HepG2 (cell line): ENCODE measurements around the gene PIEZO2. TPM values are rescaled to one million over a fixed set of nuclear protein-coding genes. Genes with fewer than 3 reads are reported as not detected.

Experiments
- BHLHE40 ChIP-seq: IDR thresholded peaks from 2 replicates; pipeline ENCODE4 v1.6.1; 2011; ENCODE audit warnings: low read length, improper control_type of control experiment
- KLF15 ChIP-seq: sonication (generic); formaldehyde crosslinking; IDR thresholded peaks from 2 replicates; pipeline ENCODE4 v1.8.1; 2023; ENCODE audit warnings: borderline replicate concordance, mild to moderate bottlenecking, inconsistent platforms, missing genetic modification reagents, mixed read lengths
- MYNN ChIP-seq: sonication (generic); formaldehyde crosslinking; IDR thresholded peaks from 2 replicates; pipeline ENCODE4 v1.4.0; 2020; ENCODE audit warnings: mild to moderate bottlenecking, low read depth, missing genetic modification reagents
- PCBP2 ChIP-seq: fragments of 200-400 bp; formaldehyde crosslinking; optimal IDR thresholded peaks from 2 replicates; pipeline ENCODE3; 2018; ENCODE audit warnings: low read length, low read depth; ENCODE audit not compliant: poor library complexity, severe bottlenecking
- PRMT3 ChIP-seq: sonication (generic); formaldehyde crosslinking; IDR thresholded peaks from 2 replicates; pipeline ENCODE4 v1.8.1; 2022; ENCODE audit warnings: low read depth, mild to moderate bottlenecking, moderate library complexity, missing genetic modification reagents, borderline replicate concordance
- REL ChIP-seq: sonication (generic); formaldehyde crosslinking; conservative IDR thresholded peaks from 2 replicates; pipeline ENCODE4 v1.8.0; 2022; ENCODE audit warnings: mild to moderate bottlenecking, missing genetic modification reagents, moderate library complexity
- RXRA ChIP-seq: sonication (generic); formaldehyde crosslinking; IDR thresholded peaks from 2 replicates; pipeline ENCODE4 v1.5.1; 2020; ENCODE audit warnings: missing genetic modification reagents
- SAFB2 ChIP-seq: sonication (generic); formaldehyde crosslinking; IDR thresholded peaks from 2 replicates; pipeline ENCODE4 v1.5.1; 2020; ENCODE audit warnings: missing genetic modification reagents, low read depth, mild to moderate bottlenecking, borderline replicate concordance
- SAP130 ChIP-seq: IDR thresholded peaks from 2 replicates; pipeline ENCODE4 v1.6.1; 2016; ENCODE audit warnings: low read depth
- SMARCE1 ChIP-seq: fragments of 450-650 bp; IDR thresholded peaks from 2 replicates; pipeline ENCODE4 v1.6.1; 2017; ENCODE audit warnings: borderline replicate concordance
- SSRP1 ChIP-seq: IDR thresholded peaks from 2 replicates; pipeline ENCODE4 v1.6.1; 2016; ENCODE audit warnings: control low read depth
- TMF1 ChIP-seq: sonication (generic); formaldehyde crosslinking; IDR thresholded peaks from 2 replicates; pipeline ENCODE4 v1.8.1; 2022; ENCODE audit warnings: low read depth, missing genetic modification reagents
- ZBTB42 ChIP-seq: sonication (generic); formaldehyde crosslinking; IDR thresholded peaks from 2 replicates; pipeline ENCODE4 v1.5.0; 2020; ENCODE audit warnings: mild to moderate bottlenecking, missing genetic modification reagents
- ZC3H13 ChIP-seq: sonication (generic); formaldehyde crosslinking; IDR thresholded peaks from 2 replicates; pipeline ENCODE4 v1.8.1; 2023; ENCODE audit warnings: mild to moderate bottlenecking, missing genetic modification reagents, moderate library complexity
- ZNF101 ChIP-seq: sonication (generic); formaldehyde crosslinking; IDR thresholded peaks from 2 replicates; pipeline ENCODE4 v1.4.0; 2020; ENCODE audit warnings: mild to moderate bottlenecking, low read depth, missing genetic modification reagents, borderline replicate concordance
- ZNF124 ChIP-seq: sonication (generic); formaldehyde crosslinking; IDR thresholded peaks from 2 replicates; pipeline ENCODE4 v1.4.0; 2020; ENCODE audit warnings: missing genetic modification reagents
- ZNF367 ChIP-seq: sonication (generic); formaldehyde crosslinking; IDR thresholded peaks from 2 replicates; pipeline ENCODE4 v1.4.0; 2020; ENCODE audit warnings: missing genetic modification reagents, borderline replicate concordance
- ZNF549 ChIP-seq: sonication (generic); formaldehyde crosslinking; IDR thresholded peaks from 2 replicates; pipeline ENCODE4 v1.5.0; 2020; ENCODE audit warnings: missing genetic modification reagents
- ZNF674 ChIP-seq: sonication (generic); formaldehyde crosslinking; IDR thresholded peaks from 2 replicates; pipeline ENCODE4 v1.5.0; 2020; ENCODE audit warnings: low read depth, mild to moderate bottlenecking, missing genetic modification reagents
- polyA plus RNA-seq, 8 experiments: library from polyadenylated mRNA; depleted of rRNA in 3 of 8; stranded (reverse) in 7 of 8; unstranded in 1 of 8; fragments of >200 nt; fragmentation: Illumina TruSeq in 4 of 8; extraction: Trizol in 4 of 8; gene quantifications; 2 replicates each; pipeline versions ENCODE4 v1.2.1 to v1.2.3, GENCODE V29; 2011 to 2016; ENCODE audit warnings: low read depth in 4 of 8, missing spikeins in 1 of 8, mixed read lengths in 1 of 8; ENCODE audit not compliant: insufficient read depth in 1 of 8
- total RNA-seq, 5 experiments: library from RNA; depleted of rRNA; stranded (reverse); fragments of >200 nt; fragmentation: Illumina TruSeq; extraction: Trizol; gene quantifications; 2 replicates each; pipeline ENCODE4 v1.2.3, GENCODE V29; 2016; ENCODE audit warnings: low read depth in 1 of 5
- TF ChIP-seq, protein P1 (sequence below): sonication (generic); formaldehyde crosslinking; IDR thresholded peaks from 2 replicates; pipeline ENCODE4 v1.4.0; 2020; ENCODE audit warnings: mild to moderate bottlenecking, missing genetic modification reagents
- TF ChIP-seq, protein P2 (sequence below): sonication (generic); formaldehyde crosslinking; IDR thresholded peaks from 2 replicates; pipeline ENCODE4 v1.4.0; 2020; ENCODE audit warnings: missing genetic modification reagents, borderline replicate concordance
- TF ChIP-seq, protein P3 (sequence below): sonication (generic); formaldehyde crosslinking; IDR thresholded peaks from 2 replicates; pipeline ENCODE4 v1.5.0; 2020; ENCODE audit warnings: missing genetic modification reagents
- TF ChIP-seq, protein P4 (sequence below): sonication (generic); formaldehyde crosslinking; IDR thresholded peaks from 2 replicates; pipeline ENCODE4 v1.9.0; 2021; ENCODE audit warnings: missing genetic modification reagents, borderline replicate concordance

Gene PIEZO2
- total and polyA plus RNA-seq, 2 of the 13 experiments (the other 11 are each of a cell fraction or from before 2014, with no cell fraction given), result 15.2 to 27.2 TPM

DNA sequence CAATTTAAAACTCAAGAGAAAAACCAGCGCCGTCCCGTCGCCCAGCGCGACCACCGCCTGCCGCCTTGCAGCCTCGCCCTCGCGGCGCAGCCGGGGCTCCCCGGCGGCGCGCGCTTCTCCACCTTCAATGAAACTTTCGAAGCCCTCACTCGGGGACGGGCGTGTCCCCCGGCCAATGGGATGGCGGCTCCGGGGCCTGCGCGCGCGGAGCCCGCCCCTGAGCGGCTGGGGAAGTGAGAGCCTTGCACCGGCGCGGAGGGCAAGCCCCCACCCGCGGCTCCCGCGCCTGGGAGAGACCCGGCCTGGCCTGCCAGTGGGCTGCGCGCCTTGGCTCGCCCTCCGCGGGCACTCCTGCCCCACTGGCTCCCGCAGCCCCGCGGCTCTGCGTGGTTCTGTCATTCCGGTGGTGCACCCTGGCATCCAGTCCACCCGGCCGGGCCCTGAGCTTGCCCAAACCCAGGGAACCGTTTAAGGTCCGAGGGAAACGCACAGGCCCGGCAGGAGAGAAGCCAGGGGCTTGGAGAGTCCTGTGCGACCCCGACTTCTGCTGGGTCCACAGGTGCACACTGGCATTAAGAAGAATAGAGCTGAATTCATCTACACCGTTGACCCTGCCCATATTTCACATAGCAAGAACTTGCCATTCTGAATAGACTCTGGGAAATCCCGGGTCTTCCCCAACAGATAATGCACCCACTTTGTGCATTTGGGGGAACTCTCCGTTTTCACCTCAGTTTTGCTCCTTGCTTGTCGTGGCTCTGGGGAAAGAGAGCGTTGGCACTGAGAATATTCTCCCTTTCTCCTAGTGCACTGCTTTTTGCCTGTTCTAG lies at the start of gene PIEZO2 (continued):
- no peak for TF ChIP-seq MYNN (CRISPR knock-in tag)
- TF ChIP-seq ZBTB42 (CRISPR knock-in tag), result peak; percentile 70; the same call in 1 of the 2 replicates
- no peak for TF ChIP-seq TMF1 (CRISPR knock-in tag)
- no peak for TF ChIP-seq PCBP2
- no peak for TF ChIP-seq BHLHE40
- TF ChIP-seq, protein P1, sequence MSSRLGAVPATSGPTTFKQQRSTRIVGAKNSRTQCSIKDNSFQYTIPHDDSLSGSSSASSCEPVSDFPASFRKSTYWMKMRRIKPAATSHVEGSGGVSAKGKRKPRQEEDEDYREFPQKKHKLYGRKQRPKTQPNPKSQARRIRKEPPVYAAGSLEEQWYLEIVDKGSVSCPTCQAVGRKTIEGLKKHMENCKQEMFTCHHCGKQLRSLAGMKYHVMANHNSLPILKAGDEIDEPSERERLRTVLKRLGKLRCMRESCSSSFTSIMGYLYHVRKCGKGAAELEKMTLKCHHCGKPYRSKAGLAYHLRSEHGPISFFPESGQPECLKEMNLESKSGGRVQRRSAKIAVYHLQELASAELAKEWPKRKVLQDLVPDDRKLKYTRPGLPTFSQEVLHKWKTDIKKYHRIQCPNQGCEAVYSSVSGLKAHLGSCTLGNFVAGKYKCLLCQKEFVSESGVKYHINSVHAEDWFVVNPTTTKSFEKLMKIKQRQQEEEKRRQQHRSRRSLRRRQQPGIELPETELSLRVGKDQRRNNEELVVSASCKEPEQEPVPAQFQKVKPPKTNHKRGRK, result no peak
- TF ChIP-seq, protein P2, sequence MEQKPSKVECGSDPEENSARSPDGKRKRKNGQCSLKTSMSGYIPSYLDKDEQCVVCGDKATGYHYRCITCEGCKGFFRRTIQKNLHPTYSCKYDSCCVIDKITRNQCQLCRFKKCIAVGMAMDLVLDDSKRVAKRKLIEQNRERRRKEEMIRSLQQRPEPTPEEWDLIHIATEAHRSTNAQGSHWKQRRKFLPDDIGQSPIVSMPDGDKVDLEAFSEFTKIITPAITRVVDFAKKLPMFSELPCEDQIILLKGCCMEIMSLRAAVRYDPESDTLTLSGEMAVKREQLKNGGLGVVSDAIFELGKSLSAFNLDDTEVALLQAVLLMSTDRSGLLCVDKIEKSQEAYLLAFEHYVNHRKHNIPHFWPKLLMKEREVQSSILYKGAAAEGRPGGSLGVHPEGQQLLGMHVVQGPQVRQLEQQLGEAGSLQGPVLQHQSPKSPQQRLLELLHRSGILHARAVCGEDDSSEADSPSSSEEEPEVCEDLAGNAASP, result no peak; the same call in 1 of the 2 replicates
- no peak for TF ChIP-seq SMARCE1
- TF ChIP-seq SSRP1 (CRISPR knock-in tag), result no peak
- no peak for TF ChIP-seq SAFB2 (CRISPR knock-in tag)
- TF ChIP-seq, protein P3, sequence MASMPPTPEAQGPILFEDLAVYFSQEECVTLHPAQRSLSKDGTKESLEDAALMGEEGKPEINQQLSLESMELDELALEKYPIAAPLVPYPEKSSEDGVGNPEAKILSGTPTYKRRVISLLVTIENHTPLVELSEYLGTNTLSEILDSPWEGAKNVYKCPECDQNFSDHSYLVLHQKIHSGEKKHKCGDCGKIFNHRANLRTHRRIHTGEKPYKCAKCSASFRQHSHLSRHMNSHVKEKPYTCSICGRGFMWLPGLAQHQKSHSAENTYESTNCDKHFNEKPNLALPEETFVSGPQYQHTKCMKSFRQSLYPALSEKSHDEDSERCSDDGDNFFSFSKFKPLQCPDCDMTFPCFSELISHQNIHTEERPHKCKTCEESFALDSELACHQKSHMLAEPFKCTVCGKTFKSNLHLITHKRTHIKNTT (CRISPR knock-in tag), result no peak
- TF ChIP-seq SAP130 (CRISPR knock-in tag), result peak; percentile 69
- TF ChIP-seq KLF15 (CRISPR knock-in tag), result 0 out of 2 replicates have a peak, but pooled peaks have one; percentile 57
- 0 out of 2 replicates have a peak, but pooled peaks have one; percentile 56 for TF ChIP-seq ZNF124
- no peak for TF ChIP-seq PRMT3
- no peak for TF ChIP-seq ZNF674 (CRISPR knock-in tag)
- TF ChIP-seq ZNF549 (CRISPR knock-in tag), result no peak
- TF ChIP-seq, protein P4, sequence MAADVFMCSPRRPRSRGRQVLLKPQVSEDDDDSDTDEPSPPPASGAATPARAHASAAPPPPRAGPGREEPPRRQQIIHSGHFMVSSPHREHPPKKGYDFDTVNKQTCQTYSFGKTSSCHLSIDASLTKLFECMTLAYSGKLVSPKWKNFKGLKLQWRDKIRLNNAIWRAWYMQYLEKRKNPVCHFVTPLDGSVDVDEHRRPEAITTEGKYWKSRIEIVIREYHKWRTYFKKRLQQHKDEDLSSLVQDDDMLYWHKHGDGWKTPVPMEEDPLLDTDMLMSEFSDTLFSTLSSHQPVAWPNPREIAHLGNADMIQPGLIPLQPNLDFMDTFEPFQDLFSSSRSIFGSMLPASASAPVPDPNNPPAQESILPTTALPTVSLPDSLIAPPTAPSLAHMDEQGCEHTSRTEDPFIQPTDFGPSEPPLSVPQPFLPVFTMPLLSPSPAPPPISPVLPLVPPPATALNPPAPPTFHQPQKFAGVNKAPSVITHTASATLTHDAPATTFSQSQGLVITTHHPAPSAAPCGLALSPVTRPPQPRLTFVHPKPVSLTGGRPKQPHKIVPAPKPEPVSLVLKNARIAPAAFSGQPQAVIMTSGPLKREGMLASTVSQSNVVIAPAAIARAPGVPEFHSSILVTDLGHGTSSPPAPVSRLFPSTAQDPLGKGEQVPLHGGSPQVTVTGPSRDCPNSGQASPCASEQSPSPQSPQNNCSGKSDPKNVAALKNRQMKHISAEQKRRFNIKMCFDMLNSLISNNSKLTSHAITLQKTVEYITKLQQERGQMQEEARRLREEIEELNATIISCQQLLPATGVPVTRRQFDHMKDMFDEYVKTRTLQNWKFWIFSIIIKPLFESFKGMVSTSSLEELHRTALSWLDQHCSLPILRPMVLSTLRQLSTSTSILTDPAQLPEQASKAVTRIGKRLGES (CRISPR knock-in tag), result peak; percentile 81
- no peak for TF ChIP-seq ZC3H13
- no peak for TF ChIP-seq ZNF101 (CRISPR knock-in tag)
- peak; percentile 72; the same call in 1 of the 2 replicates for TF ChIP-seq ZNF367
- TF ChIP-seq REL (CRISPR knock-in tag), result peak; percentile 78; the same call in 1 of the 2 replicates
- TF ChIP-seq RXRA (CRISPR knock-in tag), result no peak
